Heart right ventricle (tissue), 16 donors: Measurements from ENCODE around the gene SEMA4G. TPM values are rescaled to one million over a fixed set of nuclear protein-coding genes. Genes with fewer than 3 reads are reported as not detected.

Experiments
- ATAC-seq, 8 donors: fragments of 200-7000 bp; cut with Tn5 transposase; one replicate each; pipeline ENCODE4 v1.9.1; 2020; ENCODE audit warnings: mild to moderate bottlenecking in 8 of 8, moderate library complexity in 8 of 8, moderate number of reproducible peaks in 1 of 8
- DNase-seq, 2 donors: peaks; one replicate each; pipeline ENCODE4 v3.0.0-alpha.2; 2020
- H3K27ac ChIP-seq, 10 donors: fragments of 200-600 bp; sonication (generic) in 2 of 10; one replicate each; pipeline versions ENCODE4 v1.5.0 to v1.8.0; 2020 to 2022; ENCODE audit warnings: mild to moderate bottlenecking in 3 of 10
- H3K27me3 ChIP-seq, 7 donors: fragments of 200-600 bp; one replicate each; pipeline ENCODE4 v1.8.0; 2021 to 2022; ENCODE audit warnings: mild to moderate bottlenecking in 2 of 7
- H3K36me3 ChIP-seq, 9 donors: fragments of 200-600 bp; sonication (generic) in 1 of 9; one replicate each; pipeline versions ENCODE4 v1.5.0 to v1.8.0; 2020 to 2022; ENCODE audit warnings: mild to moderate bottlenecking in 2 of 9
- H3K4me1 ChIP-seq, 9 donors: fragments of 200-600 bp; sonication (generic) in 1 of 9; one replicate each; pipeline versions ENCODE4 v1.5.0 to v1.8.0; 2020 to 2022; ENCODE audit warnings: mild to moderate bottlenecking in 4 of 9
- H3K4me3 ChIP-seq, 10 donors: fragments of 200-600 bp; sonication (generic) in 2 of 10; one replicate each; pipeline versions ENCODE4 v1.5.0 to v1.8.0; 2020 to 2022; ENCODE audit warnings: mild to moderate bottlenecking in 7 of 10, moderate library complexity in 2 of 10
- H3K9me3 ChIP-seq, 11 donors: fragments of 200-600 bp in 10 of 11; sonication (generic) in 2 of 11; one replicate each; pipeline versions ENCODE4 v1.5.0 to v1.8.0; 2013 to 2022; ENCODE audit warnings: mild to moderate bottlenecking in 2 of 11, control low read depth in 1 of 11, moderate library complexity in 1 of 11
- WGBS, 2 donors: extraction: QIAGEN DNeasy Blood & Tissue Kit; methylation state at CpG; one replicate each; pipeline ENCODE4 v1.1.7; 2013; ENCODE audit warnings: inconsistent platforms in 1 of 2; 5-methylcytosine and 5-hydroxymethylcytosine counted together
- intact Hi-C, 10 donors: fragments of 100-400 bp; cut with DNase I; formaldehyde crosslinking; loops; one replicate each; pipeline versions ENCODE4 v1.11.1 to v1.14.2; 2022
- polyA plus RNA-seq, 2 donors: library from polyadenylated mRNA; stranded (reverse); fragments of 200-250 nt; gene quantifications; one replicate each; pipeline ENCODE4 v1.2.3, GENCODE V29; 2013
- total RNA-seq, 10 donors: library from RNA; stranded (reverse); fragmentation: NEBNext Ultra II Directional in 3 of 10; extraction: Animal tissue kit (Norgen Biotek cat#: 25700) in 3 of 10; gene quantifications; one replicate each; pipeline versions ENCODE4 v1.2.1 to v1.2.4, GENCODE V29; 2021 to 2023
- TF ChIP-seq, protein P1 (sequence below), 9 donors: fragments of 200-600 bp; sonication (generic) in 2 of 9; IDR thresholded peaks; one replicate each; pipeline versions ENCODE4 v1.5.0 to v1.8.0; 2021 to 2022; ENCODE audit warnings: antibody characterized with exemption in 9 of 9, mild to moderate bottlenecking in 5 of 9, moderate library complexity in 1 of 9
- donor health status: Arrhythmogenic right ventricular cardiomyopathy.
- donor health status: ischemic (EF 13 %, LVEDD 7.1; RV severe dilation, severe dysfunction).
- donor health status: healthy with polysubstance abuse.
- donor health status: DM: no; HTN: yes; CAD: no.
- donor health status: DM: no; HTN: no; CAD: no.
- donor health status: ischemic (EF 25% LVEDD 6.9; RV normal size, moderate dysfunction).
- donor health status: ischemic (EF 25% LVEDD 5.7; RV mildly dilated, moderate dysfunction).
- donor health status: healthy.
- donor health status: DM: yes; HTN: yes; CAD: no.
- donor health status: Ischemic cardiomyopathy.
- donor health status: ischemic (EF 35%, LVEDD 5.7; RV mildly dilated, moderate dysfunction).
- donor health status: nonischemic (EF 11% LVEDD 7.7; RV severe dilation, severe dysfunction).
- donor health status: DM: yes; HTN: yes; CAD: no.
- donor health status: PGD.
- donor health status: ischemic (EF 29% LVEDD 5.4; RV normal size, mild dysfunction).
- donor health status: nonischemic (EF 23%, LVEDD 6.1; RV moderate dilation, normal function).

The SEMA4G gene
- total and polyA plus RNA-seq, 12 donors: 0.20 to 1.6 (median 0.80) TPM

DNA sequence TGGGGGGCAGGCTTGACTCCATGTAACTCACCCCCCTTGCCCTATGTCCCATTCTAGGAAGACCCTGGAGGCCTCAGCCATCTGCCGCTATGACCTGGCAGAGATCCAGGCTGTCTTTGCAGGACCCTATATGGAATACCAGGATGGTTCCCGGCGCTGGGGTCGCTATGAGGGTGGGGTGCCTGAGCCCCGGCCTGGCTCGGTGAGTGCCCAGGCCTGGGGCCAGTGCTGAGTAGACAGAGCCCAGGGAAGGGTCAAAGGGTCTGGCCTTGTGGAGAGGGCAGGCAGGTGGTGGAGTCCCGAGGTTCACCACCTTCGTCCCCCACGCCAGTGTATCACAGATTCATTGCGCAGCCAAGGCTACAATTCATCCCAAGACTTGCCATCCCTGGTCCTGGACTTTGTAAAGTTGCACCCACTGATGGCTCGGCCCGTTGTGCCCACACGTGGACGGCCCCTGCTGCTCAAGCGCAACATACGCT is 10.5 kb downstream of the SEMA4G start:
- DNase-seq (no peak), ATAC-seq (peak in 1 of 8 donors; percentile 28)
- Histone ChIP-seq H3K4me1 (no peaks in the 10 kb centered on the region), H3K4me3 (no peak overlapping the region), H3K9me3 (no peaks in the 10 kb centered on the region), H3K27me3 (no peaks in the 10 kb centered on the region), H3K27ac (no peak overlapping the region), H3K36me3 (peaks cover 0 to 76% (median 21%) of the 10 kb centered on the region in 9 donors)
- WGBS, 2 donors: 92 to 96% methylated on average over 16 of the region's 16 CpGs
- intact Hi-C loops: no loop called here
- TF ChIP-seq, protein P1, sequence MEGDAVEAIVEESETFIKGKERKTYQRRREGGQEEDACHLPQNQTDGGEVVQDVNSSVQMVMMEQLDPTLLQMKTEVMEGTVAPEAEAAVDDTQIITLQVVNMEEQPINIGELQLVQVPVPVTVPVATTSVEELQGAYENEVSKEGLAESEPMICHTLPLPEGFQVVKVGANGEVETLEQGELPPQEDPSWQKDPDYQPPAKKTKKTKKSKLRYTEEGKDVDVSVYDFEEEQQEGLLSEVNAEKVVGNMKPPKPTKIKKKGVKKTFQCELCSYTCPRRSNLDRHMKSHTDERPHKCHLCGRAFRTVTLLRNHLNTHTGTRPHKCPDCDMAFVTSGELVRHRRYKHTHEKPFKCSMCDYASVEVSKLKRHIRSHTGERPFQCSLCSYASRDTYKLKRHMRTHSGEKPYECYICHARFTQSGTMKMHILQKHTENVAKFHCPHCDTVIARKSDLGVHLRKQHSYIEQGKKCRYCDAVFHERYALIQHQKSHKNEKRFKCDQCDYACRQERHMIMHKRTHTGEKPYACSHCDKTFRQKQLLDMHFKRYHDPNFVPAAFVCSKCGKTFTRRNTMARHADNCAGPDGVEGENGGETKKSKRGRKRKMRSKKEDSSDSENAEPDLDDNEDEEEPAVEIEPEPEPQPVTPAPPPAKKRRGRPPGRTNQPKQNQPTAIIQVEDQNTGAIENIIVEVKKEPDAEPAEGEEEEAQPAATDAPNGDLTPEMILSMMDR (IDR thresholded peaks at IDR 0.05): no peak

- H3K27me3 ChIP-seq: no peaks in the 10 kb centered on the region
- no peak overlapping the region for H3K4me3 ChIP-seq
- H3K36me3 ChIP-seq: peaks cover 0 to 81% (median 21%) of the 10 kb centered on the region in 9 donors
- no peak overlapping the region for H3K27ac ChIP-seq
- ATAC-seq (no peak), DNase-seq (no peak)
- WGBS, 2 donors: 91 to 92% methylated on average over 2 of the region's 2 CpGs
- intact Hi-C loops: no loop called here
- no peaks in the 10 kb centered on the region for H3K4me1 ChIP-seq
- no peaks in the 10 kb centered on the region for H3K9me3 ChIP-seq
- TF ChIP-seq, protein P1 (IDR thresholded peaks at IDR 0.05): no peak
These were observed 11.0 kb downstream of the SEMA4G start for GRCh38 chr10:100980311-100980710.

- H3K36me3 ChIP-seq: peaks cover 0 to 85% (median 21%) of the 10 kb centered on the region in 9 donors
- peaks cover 0 to 4% (median 0%) of the 10 kb centered on the region in 9 donors for H3K4me1 ChIP-seq
- H3K9me3 ChIP-seq: no peaks in the 10 kb centered on the region
- TF ChIP-seq, protein P1 (IDR thresholded peaks at IDR 0.05): no peak
- no peak for ATAC-seq
- intact Hi-C loops: no loop called here
- DNase-seq: no peak
- H3K27ac ChIP-seq: no peak overlapping the region
- 94 to 96% methylated on average over 7 of the region's 7 CpGs for WGBS, 2 donors
- no peak overlapping the region for H3K4me3 ChIP-seq
- no peaks in the 10 kb centered on the region for H3K27me3 ChIP-seq
These were observed 11.4 kb downstream of the SEMA4G start for GRCh38 chr10:100980711-100981110.

DNA sequence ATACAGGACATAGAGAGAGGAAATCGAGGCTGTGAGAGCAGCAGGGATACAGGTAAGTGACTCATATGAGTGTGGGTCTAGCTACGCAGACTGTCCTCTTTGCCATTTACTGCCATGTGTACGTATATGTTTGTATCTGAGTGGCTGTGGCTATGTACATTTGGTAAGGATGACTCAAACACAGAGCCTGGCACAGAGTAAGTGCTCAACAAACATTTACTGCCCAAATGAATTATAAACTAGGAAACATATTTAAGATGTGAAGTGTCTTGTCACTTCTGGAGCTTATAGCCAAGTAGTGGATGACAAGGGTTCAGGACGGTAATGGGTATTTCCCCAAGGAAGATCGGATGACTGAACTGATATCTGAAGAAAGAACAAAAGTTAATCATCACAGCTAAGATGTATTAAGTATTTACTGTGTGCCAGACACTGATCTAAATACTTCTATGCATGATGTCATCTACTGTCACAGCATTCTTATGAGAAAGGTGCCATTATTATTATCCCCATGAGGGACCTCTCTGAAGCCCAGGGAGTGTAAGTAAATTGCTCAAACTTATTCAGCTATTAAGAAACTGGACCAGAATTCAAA is 12.0 kb downstream of the SEMA4G start:
- no peak overlapping the region for H3K4me3 ChIP-seq
- peaks cover 0 to 89% (median 26%) of the 10 kb centered on the region in 9 donors for H3K36me3 ChIP-seq
- no peaks in the 10 kb centered on the region for H3K27me3 ChIP-seq
- WGBS, 2 donors: 91 to 93% methylated on average over 5 of the region's 5 CpGs
- H3K9me3 ChIP-seq: no peaks in the 10 kb centered on the region
- H3K4me1 ChIP-seq: peaks cover under 1 to 9% (median 6%) of the 10 kb centered on the region in 9 donors
- ATAC-seq (no peak), DNase-seq (no peak)
- H3K27ac ChIP-seq: no peak overlapping the region
- intact Hi-C loops: no loop called here
- TF ChIP-seq, protein P1 (IDR thresholded peaks at IDR 0.05): no peak
